ENCODE measurements around the gene TTYH1.
"Not testable (repeated sequence)": the region's sequence is repeated elsewhere in the genome, so short reads cannot be mapped to it uniquely, and the experiment has no call there.

Gene TTYH1

DNA sequence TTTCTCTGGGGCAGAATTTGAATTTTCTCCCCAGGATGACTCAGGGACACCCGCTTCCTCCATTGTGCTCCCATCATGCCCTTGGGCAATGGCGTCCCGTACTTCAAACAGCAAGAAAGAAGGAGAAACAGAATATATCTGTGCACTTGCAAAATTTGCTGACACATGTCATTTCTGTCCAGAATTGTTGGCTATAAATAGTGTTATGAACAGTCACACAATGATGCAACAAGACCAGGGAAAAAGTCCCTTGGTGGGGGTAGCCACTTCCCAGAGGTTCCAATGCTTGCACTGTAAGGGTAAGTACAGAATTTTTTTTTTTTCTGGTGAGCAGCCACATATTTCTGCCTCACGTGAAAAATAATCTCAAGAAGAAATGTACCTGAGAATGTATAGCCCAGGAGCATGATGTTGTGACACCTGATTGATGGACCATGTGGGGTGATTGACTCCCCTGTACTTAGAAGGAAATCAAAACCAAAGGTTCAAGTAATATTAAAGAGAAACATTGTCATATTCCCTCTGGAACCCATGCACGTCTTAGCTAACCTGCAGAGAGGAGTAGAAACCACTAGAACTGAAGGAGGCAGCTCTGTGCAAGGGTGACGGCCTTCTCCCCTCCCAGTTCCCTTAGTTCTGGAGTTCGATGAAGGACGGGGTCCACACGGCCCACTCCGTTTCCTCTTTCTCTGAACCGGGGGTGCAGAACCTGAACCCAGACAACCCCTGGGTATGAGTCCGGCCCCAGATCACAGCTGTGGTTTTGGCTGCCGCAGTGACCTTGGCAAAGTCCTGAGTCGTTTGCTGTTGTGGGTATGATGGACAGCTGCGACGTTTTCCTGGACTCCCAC, 41.3 kb upstream of the TTYH1 start:
- no peaks in the 10 kb centered on the region for H3K36me3 ChIP-seq (ENCODE audit: control insufficient read depth, insufficient read depth, low read length)
- no peaks in the 10 kb centered on the region; the same call in 1 of the 2 replicates for H3K27me3 ChIP-seq (replicated peaks; ENCODE audit: control insufficient read depth, insufficient read depth, low read length)
- DNase-seq (ENCODE audit: extremely low read depth, insufficient read length), result peak; percentile 56
- TF ChIP-seq, protein P1, sequence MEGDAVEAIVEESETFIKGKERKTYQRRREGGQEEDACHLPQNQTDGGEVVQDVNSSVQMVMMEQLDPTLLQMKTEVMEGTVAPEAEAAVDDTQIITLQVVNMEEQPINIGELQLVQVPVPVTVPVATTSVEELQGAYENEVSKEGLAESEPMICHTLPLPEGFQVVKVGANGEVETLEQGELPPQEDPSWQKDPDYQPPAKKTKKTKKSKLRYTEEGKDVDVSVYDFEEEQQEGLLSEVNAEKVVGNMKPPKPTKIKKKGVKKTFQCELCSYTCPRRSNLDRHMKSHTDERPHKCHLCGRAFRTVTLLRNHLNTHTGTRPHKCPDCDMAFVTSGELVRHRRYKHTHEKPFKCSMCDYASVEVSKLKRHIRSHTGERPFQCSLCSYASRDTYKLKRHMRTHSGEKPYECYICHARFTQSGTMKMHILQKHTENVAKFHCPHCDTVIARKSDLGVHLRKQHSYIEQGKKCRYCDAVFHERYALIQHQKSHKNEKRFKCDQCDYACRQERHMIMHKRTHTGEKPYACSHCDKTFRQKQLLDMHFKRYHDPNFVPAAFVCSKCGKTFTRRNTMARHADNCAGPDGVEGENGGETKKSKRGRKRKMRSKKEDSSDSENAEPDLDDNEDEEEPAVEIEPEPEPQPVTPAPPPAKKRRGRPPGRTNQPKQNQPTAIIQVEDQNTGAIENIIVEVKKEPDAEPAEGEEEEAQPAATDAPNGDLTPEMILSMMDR (IDR thresholded peaks at IDR 0.05; ENCODE audit: insufficient read depth, low read length, poor library complexity, severe bottlenecking), result no peak
- H3K4me3 ChIP-seq (replicated peaks; ENCODE audit: low read depth, low read length), result no peak overlapping the region

DNA sequence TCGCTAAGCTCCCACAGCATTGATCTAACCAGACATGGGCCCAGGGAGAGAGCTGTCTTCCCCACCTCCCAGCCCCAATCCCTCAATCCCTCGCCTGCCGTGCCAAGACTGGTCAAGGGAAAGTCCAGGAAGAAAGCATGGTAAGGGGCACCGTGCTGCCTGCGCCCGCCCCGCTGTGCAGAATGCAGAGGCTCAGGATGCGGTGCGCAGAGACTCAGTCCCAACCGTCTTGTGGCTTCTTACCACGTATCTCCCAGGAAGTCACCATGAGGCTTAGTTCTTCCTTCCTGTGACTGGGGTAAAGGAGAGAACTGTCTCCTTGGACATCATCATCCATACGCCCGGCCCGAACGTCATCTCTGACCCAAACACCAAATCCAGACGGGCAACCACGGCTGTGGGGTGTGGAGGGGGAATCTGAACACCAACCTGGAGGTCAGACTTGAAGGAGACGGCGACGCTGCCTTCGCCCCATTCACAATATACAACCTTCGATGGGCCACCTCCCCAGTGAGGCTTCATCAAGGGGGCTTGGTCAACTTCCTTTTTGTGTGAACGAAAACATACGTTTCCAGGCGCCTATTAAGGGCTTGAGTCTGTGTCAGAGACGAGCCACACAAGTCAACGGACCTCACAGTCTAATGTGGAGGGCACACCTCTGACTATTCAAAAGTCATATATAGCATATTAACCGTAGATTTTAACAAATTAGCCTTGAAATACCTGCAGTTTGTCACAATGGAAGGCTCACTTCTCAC, 39.9 kb upstream of the TTYH1 start:
- H3K27me3 ChIP-seq (replicated peaks; ENCODE audit: control insufficient read depth, insufficient read depth, low read length); H3K4me3 ChIP-seq (replicated peaks; ENCODE audit: low read depth, low read length); DNase-seq (ENCODE audit: extremely low read depth, insufficient read length); H3K36me3 ChIP-seq (ENCODE audit: control insufficient read depth, insufficient read depth, low read length): not testable (repeated sequence)

GRCh38 chr19:54376610-54377285, 38.5 kb upstream of the TTYH1 start:
- Histone ChIP-seq H3K27me3 (replicated peaks; ENCODE audit: control insufficient read depth, insufficient read depth, low read length) (no peaks in the 10 kb centered on the region), H3K36me3 (ENCODE audit: control insufficient read depth, insufficient read depth, low read length) (no peaks in the 10 kb centered on the region), H3K4me3 (replicated peaks; ENCODE audit: low read depth, low read length) (no peak overlapping the region)
- DNase-seq (ENCODE audit: extremely low read depth, insufficient read length), result no peak
- TF ChIP-seq, protein P1 (IDR thresholded peaks at IDR 0.05; ENCODE audit: insufficient read depth, low read length, poor library complexity, severe bottlenecking), result no peak

DNA sequence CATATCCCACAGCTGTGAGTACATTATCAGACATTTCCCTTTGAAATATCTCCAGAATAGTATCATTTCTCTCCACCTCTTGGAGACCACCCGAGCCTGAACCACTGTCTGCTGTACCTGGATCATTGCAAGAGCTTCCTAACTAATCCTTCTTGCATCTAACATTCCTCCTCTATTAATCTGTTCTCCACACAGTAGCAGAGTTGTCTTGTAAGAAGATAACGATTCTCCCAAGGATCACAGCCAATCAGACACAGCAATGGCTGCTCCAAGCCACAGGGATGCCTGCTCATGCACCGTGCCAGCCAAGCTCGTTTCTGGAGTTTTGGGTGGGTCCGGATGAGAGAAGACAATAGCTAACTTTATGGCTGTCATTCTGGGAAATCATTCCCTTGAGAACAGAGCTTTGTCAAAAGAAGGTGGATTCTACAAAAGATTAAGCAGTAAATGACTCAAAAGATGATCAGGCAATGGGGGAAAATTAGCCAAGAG, 36.0 kb upstream of the TTYH1 start:
- TF ChIP-seq, protein P1 (IDR thresholded peaks at IDR 0.05; ENCODE audit: insufficient read depth, low read length, poor library complexity, severe bottlenecking), result no peak
- Histone ChIP-seq H3K36me3 (ENCODE audit: control insufficient read depth, insufficient read depth, low read length) (no peaks in the 10 kb centered on the region), H3K4me3 (replicated peaks; ENCODE audit: low read depth, low read length) (no peak overlapping the region), H3K27me3 (replicated peaks; ENCODE audit: control insufficient read depth, insufficient read depth, low read length) (no peaks in the 10 kb centered on the region)
- DNase-seq (ENCODE audit: extremely low read depth, insufficient read length), result no peak

DNA sequence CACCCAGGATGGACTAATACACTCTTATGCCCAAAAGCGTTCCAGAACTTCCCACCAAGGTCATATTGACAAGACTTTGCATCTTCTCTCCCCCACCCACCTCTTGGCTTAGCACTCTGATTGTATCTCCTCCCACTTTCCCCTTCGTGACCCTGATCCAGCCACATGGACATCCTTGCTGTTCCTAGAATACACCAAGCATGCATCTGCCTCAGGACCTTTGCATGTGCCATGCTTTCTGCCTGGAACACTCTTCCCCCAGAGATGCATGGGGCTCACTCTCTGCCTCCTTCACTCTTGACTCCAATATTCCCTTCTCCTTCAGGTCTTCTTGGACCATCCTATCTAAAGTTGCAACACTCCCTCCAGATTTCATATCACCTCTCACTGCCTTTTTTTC, 34.4 kb upstream of the TTYH1 start:
- no peak for DNase-seq (ENCODE audit: extremely low read depth, insufficient read length)

DNA sequence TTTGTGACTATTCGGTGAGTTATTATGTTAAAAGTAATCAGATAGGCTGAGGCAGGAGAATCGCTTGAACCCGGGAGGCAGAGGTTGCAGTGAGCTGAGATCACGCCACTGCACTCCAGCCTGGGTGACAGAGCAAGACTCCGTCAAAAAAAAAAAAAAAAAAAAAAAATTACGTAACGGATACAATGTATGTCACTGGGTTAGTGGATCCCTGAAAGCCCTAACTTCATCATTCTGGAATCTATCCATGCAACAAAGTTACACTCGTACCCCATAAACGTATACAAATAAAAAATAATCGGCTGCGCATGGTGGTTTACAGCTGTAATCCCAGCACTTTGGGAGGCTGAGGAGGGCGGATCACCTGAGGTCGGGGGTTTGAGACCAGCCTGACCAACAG, 33.2 kb upstream of the TTYH1 start:
- H3K36me3 ChIP-seq (ENCODE audit: control insufficient read depth, insufficient read depth, low read length); DNase-seq (ENCODE audit: extremely low read depth, insufficient read length); H3K4me3 ChIP-seq (replicated peaks; ENCODE audit: low read depth, low read length); H3K27me3 ChIP-seq (replicated peaks; ENCODE audit: control insufficient read depth, insufficient read depth, low read length): not testable (repeated sequence)

More for the DNA sequence above, 34.4 kb upstream of the TTYH1 start:
- no peaks in the 10 kb centered on the region; the same call in 1 of the 2 replicates for H3K27me3 ChIP-seq (replicated peaks; ENCODE audit: control insufficient read depth, insufficient read depth, low read length)
- TF ChIP-seq, protein P1 (IDR thresholded peaks at IDR 0.05; ENCODE audit: insufficient read depth, low read length, poor library complexity, severe bottlenecking), result no peak
- H3K4me3 ChIP-seq (replicated peaks; ENCODE audit: low read depth, low read length), result no peak overlapping the region
- H3K36me3 ChIP-seq (ENCODE audit: control insufficient read depth, insufficient read depth, low read length), result no peaks in the 10 kb centered on the region
